Testis (tissue), 3 donors: ENCODE data around the gene PTPRG. TPM values are rescaled to one million over a fixed set of nuclear protein-coding genes. Genes with fewer than 3 reads are reported as not detected.

Experiments used
- DNase-seq: peaks from one replicate; pipeline ENCODE4 v3.0.0-alpha.2; 2019
- H3K27ac ChIP-seq, 2 donors: fragments of 200-600 bp; sonication (generic); one replicate each; pipeline ENCODE4 v1.5.1; 2019
- H3K27me3 ChIP-seq: fragments of 200-600 bp; sonication (generic); one replicate; pipeline ENCODE4 v1.5.1; 2019
- H3K36me3 ChIP-seq: fragments of 200-600 bp; sonication (generic); one replicate; pipeline ENCODE4 v1.5.1; 2017; ENCODE audit warnings: low read depth; ENCODE audit errors: missing control alignments
- H3K4me1 ChIP-seq: fragments of 200-600 bp; sonication (generic); one replicate; pipeline ENCODE4 v1.5.1; 2019
- H3K4me3 ChIP-seq, 2 donors: fragments of 200-600 bp; sonication (generic); one replicate each; pipeline ENCODE4 v1.5.1; 2017 to 2019
- H3K9me3 ChIP-seq: fragments of 200-600 bp; sonication (generic); one replicate; pipeline ENCODE4 v1.5.1; 2017
- POLR2A ChIP-seq: fragments of 450-650 bp; IDR thresholded peaks from one replicate; pipeline ENCODE4 v1.6.1; 2017; ENCODE audit warnings: antibody characterized with exemption, mild to moderate bottlenecking, moderate library complexity
- WGBS, 2 donors: methylation state at CpG; one replicate each; pipeline ENCODE4 v1.1.5; 2018; 5-methylcytosine and 5-hydroxymethylcytosine counted together
- intact Hi-C: fragments of 100-400 bp; cut with DNase I; formaldehyde crosslinking; loops from one replicate; pipeline ENCODE4 v1.15.1; 2023; ENCODE audit warnings: low total_unique reads
- polyA plus RNA-seq: library from polyadenylated mRNA; stranded (reverse); fragments of 350-450 nt; fragmentation: Illumina TruSeq; extraction: RNeasy Lipid Tissue Mini Kit (QIAGEN cat#74804); gene quantifications from one replicate; pipeline ENCODE4 v1.2.3, GENCODE V29; 2014; ENCODE audit warnings: low read depth, low replicate concordance; ENCODE audit not compliant: insufficient read depth
- total RNA-seq, 2 donors: library from RNA; depleted of rRNA; stranded (reverse); fragments of >200 nt; gene quantifications; one replicate each; pipeline ENCODE4 v1.2.3, GENCODE V29; 2016
- TF ChIP-seq, protein P1 (sequence below), 3 experiments: fragments of 450-650 bp in 2 of 3; fragments of 200-600 bp in 1 of 3; sonication (generic) in 1 of 3; IDR thresholded peaks; one replicate each; pipeline ENCODE4 v1.5.1; 2016 to 2019; ENCODE audit warnings: antibody characterized with exemption in 3 of 3, mild to moderate bottlenecking in 2 of 3, moderate library complexity in 1 of 3

PTPRG gene
- total and polyA plus RNA-seq, 3 donors from 2014 or later = 26.3 to 107 (median 75.4) TPM

DNA sequence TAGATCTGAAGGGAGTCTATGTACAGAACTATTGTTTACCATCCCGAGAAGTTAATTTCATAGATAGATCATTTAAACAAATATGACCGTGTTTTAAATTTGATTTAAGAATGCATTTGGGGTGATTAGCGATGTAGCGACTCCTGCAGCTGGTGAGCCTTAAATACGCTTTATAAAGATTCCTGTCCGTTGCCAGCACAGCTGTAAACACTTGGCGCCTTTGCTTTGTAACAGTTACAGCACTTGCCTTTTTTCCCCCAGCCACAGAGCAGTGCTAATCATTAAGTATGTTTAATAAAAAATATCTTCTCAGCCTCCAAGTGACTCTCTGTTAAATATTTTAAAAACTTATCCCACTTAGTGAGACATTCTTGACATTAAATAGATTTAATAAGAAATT is 478.2 kb downstream of the PTPRG start:
- Histone ChIP-seq H3K27ac (peak overlapping the region; percentile 35 to 73), H3K36me3 (no peaks in the 10 kb centered on the region), H3K27me3 (no peaks in the 10 kb centered on the region), H3K4me1 (no peaks in the 10 kb centered on the region), H3K4me3 (no peak overlapping the region), H3K9me3 (no peaks in the 10 kb centered on the region)
- 60 to 70% methylated on average over 7 of the region's 7 CpGs for WGBS, 2 donors
- TF ChIP-seq POLR2A = no peak
- peak; percentile 38 for DNase-seq
- intact Hi-C loops = no loop called here

DNA sequence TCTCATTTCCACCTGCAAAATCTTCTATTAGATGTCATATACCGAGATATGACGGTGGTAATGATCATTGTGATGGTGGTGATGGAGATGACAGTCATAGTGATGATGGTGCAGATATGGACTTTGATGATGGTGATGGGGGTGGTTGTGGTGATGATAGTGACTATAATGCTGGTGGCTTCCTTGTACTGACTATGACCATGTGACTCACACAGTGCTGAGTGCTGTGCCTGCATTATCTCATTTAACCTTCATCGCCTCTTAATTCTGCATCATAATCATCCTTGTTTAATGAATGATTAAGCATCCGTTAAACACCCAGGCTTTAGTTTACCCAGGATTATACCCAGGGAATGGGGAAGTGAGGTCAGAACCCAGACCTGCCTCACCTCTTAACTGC is 480.3 kb downstream of the PTPRG start:
- no peaks in the 10 kb centered on the region for H3K27me3 ChIP-seq
- no peaks in the 10 kb centered on the region for H3K9me3 ChIP-seq
- no peak for DNase-seq
- H3K36me3 ChIP-seq = no peaks in the 10 kb centered on the region
- intact Hi-C loops = no loop called here
- H3K4me1 ChIP-seq = no peaks in the 10 kb centered on the region
- TF ChIP-seq POLR2A = no peak
- TF ChIP-seq, protein P1, sequence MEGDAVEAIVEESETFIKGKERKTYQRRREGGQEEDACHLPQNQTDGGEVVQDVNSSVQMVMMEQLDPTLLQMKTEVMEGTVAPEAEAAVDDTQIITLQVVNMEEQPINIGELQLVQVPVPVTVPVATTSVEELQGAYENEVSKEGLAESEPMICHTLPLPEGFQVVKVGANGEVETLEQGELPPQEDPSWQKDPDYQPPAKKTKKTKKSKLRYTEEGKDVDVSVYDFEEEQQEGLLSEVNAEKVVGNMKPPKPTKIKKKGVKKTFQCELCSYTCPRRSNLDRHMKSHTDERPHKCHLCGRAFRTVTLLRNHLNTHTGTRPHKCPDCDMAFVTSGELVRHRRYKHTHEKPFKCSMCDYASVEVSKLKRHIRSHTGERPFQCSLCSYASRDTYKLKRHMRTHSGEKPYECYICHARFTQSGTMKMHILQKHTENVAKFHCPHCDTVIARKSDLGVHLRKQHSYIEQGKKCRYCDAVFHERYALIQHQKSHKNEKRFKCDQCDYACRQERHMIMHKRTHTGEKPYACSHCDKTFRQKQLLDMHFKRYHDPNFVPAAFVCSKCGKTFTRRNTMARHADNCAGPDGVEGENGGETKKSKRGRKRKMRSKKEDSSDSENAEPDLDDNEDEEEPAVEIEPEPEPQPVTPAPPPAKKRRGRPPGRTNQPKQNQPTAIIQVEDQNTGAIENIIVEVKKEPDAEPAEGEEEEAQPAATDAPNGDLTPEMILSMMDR (IDR thresholded peaks at IDR 0.05) = no peak
- H3K4me3 ChIP-seq = no peak overlapping the region
- H3K27ac ChIP-seq = no peak overlapping the region
- 88 to 89% methylated on average over 4 of the region's 4 CpGs for WGBS, 2 donors

DNA sequence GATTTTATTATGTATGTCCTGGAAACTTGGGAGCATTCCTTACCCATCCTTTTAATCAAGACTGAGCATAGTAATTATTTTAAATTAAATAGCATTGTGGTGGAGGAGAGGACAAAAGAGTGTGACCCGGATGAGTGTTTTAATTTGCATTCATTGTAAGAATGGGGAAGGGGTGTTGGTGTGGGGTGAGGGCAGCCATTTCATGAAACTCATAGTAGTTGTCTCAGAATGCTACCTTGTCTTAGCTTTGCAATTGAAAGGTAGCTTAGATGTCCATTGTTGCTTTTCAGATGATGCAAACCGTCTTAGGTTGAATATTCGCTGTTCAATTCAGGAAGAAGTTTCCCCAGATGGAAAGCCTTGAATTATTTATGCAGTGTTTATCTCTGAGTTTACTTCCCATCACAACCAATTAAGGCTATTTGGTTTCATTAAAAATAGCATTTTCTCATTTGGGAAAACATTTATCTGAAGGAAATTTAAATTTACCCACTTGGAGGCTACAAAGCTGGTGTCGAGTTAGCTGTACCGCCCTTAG is 483.6 kb downstream of the PTPRG start:
- DNase-seq = no peak
- no peak for TF ChIP-seq POLR2A
- TF ChIP-seq, protein P1 (IDR thresholded peaks at IDR 0.05) = no peak
- Histone ChIP-seq H3K36me3 (no peaks in the 10 kb centered on the region), H3K4me3 (no peak overlapping the region), H3K4me1 (no peaks in the 10 kb centered on the region), H3K27me3 (no peaks in the 10 kb centered on the region), H3K27ac (no peak overlapping the region), H3K9me3 (no peaks in the 10 kb centered on the region)
- 74 to 91% methylated on average over 5 of the region's 5 CpGs for WGBS, 2 donors
- intact Hi-C loops = no loop called here

DNA sequence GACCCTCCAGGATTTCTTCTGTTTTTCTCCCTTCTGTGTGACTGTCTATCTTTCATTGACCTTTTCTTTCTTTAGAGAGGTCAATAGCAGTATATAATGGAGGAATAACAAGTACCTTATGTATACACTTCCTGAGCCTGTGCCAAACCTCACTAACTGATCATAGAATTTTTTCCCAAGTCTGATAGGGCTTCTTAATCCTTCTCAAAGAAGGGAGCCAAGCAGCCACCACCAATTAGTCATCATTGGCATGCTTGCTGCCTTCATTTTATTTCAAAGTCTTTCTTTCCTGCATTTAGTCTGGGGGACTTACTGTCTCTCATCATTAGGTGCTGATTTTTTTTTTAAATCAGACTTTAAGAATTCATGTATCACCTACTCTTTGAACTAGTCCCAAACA is 485.0 kb downstream of the PTPRG start:
- Histone ChIP-seq H3K27me3 (no peaks in the 10 kb centered on the region), H3K9me3 (no peaks in the 10 kb centered on the region), H3K36me3 (no peaks in the 10 kb centered on the region), H3K4me1 (no peaks in the 10 kb centered on the region), H3K4me3 (no peak overlapping the region), H3K27ac (no peak overlapping the region)
- intact Hi-C loops = no loop called here
- DNase-seq = no peak
- TF ChIP-seq, protein P1 (IDR thresholded peaks at IDR 0.05) = no peak
- no peak for TF ChIP-seq POLR2A

DNA sequence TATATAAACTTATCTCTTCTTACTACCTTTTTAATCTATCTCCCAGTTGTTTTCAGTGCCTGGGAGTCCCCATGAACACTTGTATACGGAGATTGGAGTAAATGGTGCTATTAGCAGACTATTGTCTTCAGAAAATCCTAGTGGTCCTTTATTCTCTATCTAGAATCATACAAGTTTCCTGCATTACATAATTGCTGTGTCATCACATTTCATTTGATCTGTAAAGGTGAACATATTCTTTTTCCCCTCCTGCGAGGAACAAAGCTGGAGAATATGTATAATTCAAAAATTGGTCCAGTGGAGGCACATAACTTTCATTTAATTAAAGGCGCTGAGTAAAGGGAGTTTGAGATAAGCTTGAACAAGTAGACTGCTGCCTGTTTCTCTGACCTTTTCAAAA is 487.2 kb downstream of the PTPRG start:
- Histone ChIP-seq H3K4me1 (no peaks in the 10 kb centered on the region), H3K27me3 (no peaks in the 10 kb centered on the region), H3K4me3 (no peak overlapping the region), H3K27ac (no peak overlapping the region), H3K36me3 (no peaks in the 10 kb centered on the region), H3K9me3 (no peaks in the 10 kb centered on the region)
- TF ChIP-seq, protein P1 (IDR thresholded peaks at IDR 0.05) = no peak
- no peak for TF ChIP-seq POLR2A
- no peak for DNase-seq
- intact Hi-C loops = no loop called here
- 81 to 87% methylated on average over 3 of the region's 3 CpGs for WGBS, 2 donors
